EH (cell line): Measurements from ENCODE around the gene PC.

Experiments used
- DNase-seq: peaks from one replicate; pipeline ENCODE4 v3.0.0-alpha.2; 2015; ENCODE audit warnings: low read depth

PC gene

GRCh38 chr11:66909181-66909580, 49.0 kb downstream of the PC start:
- DNase-seq, result no peak

GRCh38 chr11:66907751-66908630, 50.2 kb downstream of the PC start:
- no peak for DNase-seq

- no peak for DNase-seq
Observed at GRCh38 chr11:66906061-66906733, 52.0 kb downstream of the PC start.

- no peak for DNase-seq
Observed at GRCh38 chr11:66905631-66906030, 52.6 kb downstream of the PC start.

GRCh38 chr11:66904981-66905521, 53.1 kb downstream of the PC start:
- DNase-seq, result no peak

GRCh38 chr11:66904561-66904960, 53.6 kb downstream of the PC start:
- no peak for DNase-seq

GRCh38 chr11:66904055-66904454, 54.1 kb downstream of the PC start:
- DNase-seq, result peak; percentile 45

GRCh38 chr11:66902486-66903177, 55.6 kb downstream of the PC start:
- no peak for DNase-seq

- no peak for DNase-seq
Observed at GRCh38 chr11:66901964-66902390, 56.2 kb downstream of the PC start.

GRCh38 chr11:66894141-66894540, 64.0 kb downstream of the PC start:
- DNase-seq, result no peak

- no peak for DNase-seq
Observed at GRCh38 chr11:66892911-66893310, 65.3 kb downstream of the PC start.

GRCh38 chr11:66891851-66892660, 66.1 kb downstream of the PC start:
- DNase-seq, result peak; percentile 97

GRCh38 chr11:66889960-66890359, 68.2 kb downstream of the PC start:
- DNase-seq, result no peak

- DNase-seq, result no peak
Observed at GRCh38 chr11:66888282-66888681, 69.9 kb downstream of the PC start.

GRCh38 chr11:66887526-66887925, 70.7 kb downstream of the PC start:
- no peak for DNase-seq

GRCh38 chr11:66886671-66887221, 71.4 kb downstream of the PC start:
- DNase-seq, result peak; percentile 56

- DNase-seq, result no peak
Observed at GRCh38 chr11:66885950-66886440, 72.2 kb downstream of the PC start.

GRCh38 chr11:66885469-66885868, 72.7 kb downstream of the PC start:
- no peak for DNase-seq

GRCh38 chr11:66884443-66884842, 73.7 kb downstream of the PC start:
- DNase-seq, result no peak

- peak; percentile 79 for DNase-seq
Observed at GRCh38 chr11:66883016-66883965, 74.9 kb downstream of the PC start.
